Left ventricle myocardium inferior (tissue), 1 donor: ENCODE measurements around the gene ODR4. TPM values are rescaled to one million over a fixed set of nuclear protein-coding genes. Genes with fewer than 3 reads are reported as not detected.

Experiments
- DNase-seq: peaks from one replicate; pipeline ENCODE4 v3.0.0-alpha.2; 2020
- H3K27ac ChIP-seq: fragments of 200-600 bp; replicated peaks from 2 replicates; pipeline ENCODE4 v1.8.0; 2021
- H3K27me3 ChIP-seq: fragments of 200-600 bp; 2 replicates; pipeline ENCODE4 v1.8.0; 2021; ENCODE audit warnings: low read depth
- H3K36me3 ChIP-seq: fragments of 200-600 bp; 2 replicates; pipeline ENCODE4 v1.8.0; 2021
- H3K4me1 ChIP-seq: fragments of 200-600 bp; 2 replicates; pipeline ENCODE4 v1.8.0; 2021
- H3K4me3 ChIP-seq: fragments of 200-600 bp; 2 replicates; pipeline ENCODE4 v1.8.0; 2021; ENCODE audit warnings: mild to moderate bottlenecking, moderate library complexity
- H3K9me3 ChIP-seq: fragments of 200-600 bp; replicated peaks from 2 replicates; pipeline ENCODE4 v1.8.0; 2021
- intact Hi-C: fragments of 100-400 bp; cut with micrococcal nuclease; formaldehyde crosslinking; loops from one replicate; pipeline ENCODE4 v1.11.0; 2022
- total RNA-seq: library from RNA; stranded (reverse); fragmentation: NEBNext Ultra II Directional; extraction: Animal tissue kit (Norgen Biotek cat#: 25700); gene quantifications from one replicate; pipeline ENCODE4 v1.2.1, GENCODE V29; 2021
- TF ChIP-seq, protein P1 (sequence below): fragments of 200-600 bp; IDR thresholded peaks from 2 replicates; pipeline ENCODE4 v1.8.0; 2021; ENCODE audit warnings: antibody characterized with exemption, mild to moderate bottlenecking, borderline replicate concordance
- donor health status: DM: no; HTN: yes; CAD: no; lungs with severe emphysema.

The ODR4 gene
- total RNA-seq, 1 donor from 2014 or later, result 10.9 TPM

DNA sequence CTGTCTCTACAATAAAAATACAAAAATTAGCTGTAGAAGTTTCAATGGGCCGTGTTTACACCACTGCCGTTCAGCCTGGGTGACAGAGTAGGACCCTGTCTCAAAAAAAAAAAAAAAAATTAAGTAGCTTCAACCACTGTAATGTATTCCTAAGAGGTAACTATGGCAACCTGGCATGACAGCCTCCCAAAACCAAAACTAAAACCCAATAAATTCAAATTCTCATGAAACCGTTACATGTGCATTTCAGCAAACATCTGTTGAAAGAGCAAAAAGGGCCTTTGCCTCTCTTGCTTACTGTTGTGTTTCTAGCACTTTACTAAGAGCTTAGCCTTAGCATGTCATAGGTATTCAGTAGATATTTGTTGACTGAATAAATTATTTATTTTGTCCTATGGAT lies 33.5 kb downstream of the ODR4 start:
- Histone ChIP-seq H3K27me3 (no peaks in the 10 kb centered on the region), H3K4me1 (no peaks in the 10 kb centered on the region), H3K27ac (no peak overlapping the region), H3K9me3 (no peaks in the 10 kb centered on the region), H3K36me3 (peaks cover 79% of the 10 kb centered on the region), H3K4me3 (no peak overlapping the region)
- TF ChIP-seq, protein P1, sequence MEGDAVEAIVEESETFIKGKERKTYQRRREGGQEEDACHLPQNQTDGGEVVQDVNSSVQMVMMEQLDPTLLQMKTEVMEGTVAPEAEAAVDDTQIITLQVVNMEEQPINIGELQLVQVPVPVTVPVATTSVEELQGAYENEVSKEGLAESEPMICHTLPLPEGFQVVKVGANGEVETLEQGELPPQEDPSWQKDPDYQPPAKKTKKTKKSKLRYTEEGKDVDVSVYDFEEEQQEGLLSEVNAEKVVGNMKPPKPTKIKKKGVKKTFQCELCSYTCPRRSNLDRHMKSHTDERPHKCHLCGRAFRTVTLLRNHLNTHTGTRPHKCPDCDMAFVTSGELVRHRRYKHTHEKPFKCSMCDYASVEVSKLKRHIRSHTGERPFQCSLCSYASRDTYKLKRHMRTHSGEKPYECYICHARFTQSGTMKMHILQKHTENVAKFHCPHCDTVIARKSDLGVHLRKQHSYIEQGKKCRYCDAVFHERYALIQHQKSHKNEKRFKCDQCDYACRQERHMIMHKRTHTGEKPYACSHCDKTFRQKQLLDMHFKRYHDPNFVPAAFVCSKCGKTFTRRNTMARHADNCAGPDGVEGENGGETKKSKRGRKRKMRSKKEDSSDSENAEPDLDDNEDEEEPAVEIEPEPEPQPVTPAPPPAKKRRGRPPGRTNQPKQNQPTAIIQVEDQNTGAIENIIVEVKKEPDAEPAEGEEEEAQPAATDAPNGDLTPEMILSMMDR, result no peak
- no peak for DNase-seq
- intact Hi-C loops, result no loop called here

DNA sequence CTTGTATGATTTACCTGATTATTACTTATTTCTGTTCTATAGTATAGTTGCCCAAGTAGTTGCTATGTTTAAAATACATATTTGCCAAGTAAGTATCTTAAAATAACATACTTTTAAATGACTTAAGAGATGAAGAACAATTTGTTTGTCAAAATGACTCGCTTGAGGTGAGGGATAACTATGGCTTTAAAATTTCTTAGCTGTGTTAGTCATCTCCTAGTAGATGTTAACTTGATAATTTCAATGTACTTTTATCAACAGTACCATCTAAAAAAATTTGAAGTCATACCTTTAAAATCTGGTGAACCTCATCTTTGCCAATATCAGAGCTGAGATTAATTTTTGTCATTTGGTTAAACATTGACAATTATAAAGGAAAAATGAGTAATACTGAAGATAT lies 37.7 kb downstream of the ODR4 start:
- no peak overlapping the region for H3K27ac ChIP-seq
- H3K9me3 ChIP-seq, result no peaks in the 10 kb centered on the region
- no peak for DNase-seq
- TF ChIP-seq, protein P1, result no peak
- H3K4me3 ChIP-seq, result no peak overlapping the region
- no peaks in the 10 kb centered on the region for H3K27me3 ChIP-seq
- H3K36me3 ChIP-seq, result peaks cover 65% of the 10 kb centered on the region
- intact Hi-C loops, result no loop called here
- no peaks in the 10 kb centered on the region for H3K4me1 ChIP-seq

DNA sequence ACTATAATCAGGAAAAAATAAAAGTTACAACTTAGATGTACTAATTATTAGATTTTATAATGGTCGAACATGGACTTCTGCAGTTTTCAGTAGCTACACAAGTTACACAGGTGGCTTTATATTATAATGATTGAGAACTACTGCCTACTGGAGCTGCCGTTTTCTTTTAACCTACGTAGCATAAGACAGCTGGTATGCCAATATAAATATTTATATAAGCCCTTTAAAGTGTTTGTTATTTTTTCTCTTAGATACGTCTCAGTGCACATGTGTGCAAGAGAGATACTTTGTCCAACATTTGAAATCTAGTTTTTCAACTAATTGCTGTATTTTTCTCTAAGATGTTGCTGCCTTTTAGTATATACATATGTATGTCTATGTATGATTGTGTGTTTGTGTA lies 42.9 kb downstream of the ODR4 start:
- no peak for DNase-seq
- TF ChIP-seq, protein P1, result no peak
- H3K27ac ChIP-seq, result no peak overlapping the region
- peaks cover under 1% of the 10 kb centered on the region for H3K4me1 ChIP-seq
- no peaks in the 10 kb centered on the region for H3K9me3 ChIP-seq
- H3K27me3 ChIP-seq, result no peaks in the 10 kb centered on the region
- H3K4me3 ChIP-seq, result no peak overlapping the region
- peaks cover 39% of the 10 kb centered on the region for H3K36me3 ChIP-seq
- intact Hi-C loops, result no loop called here

- Histone ChIP-seq H3K4me3 (no peak overlapping the region), H3K4me1 (peaks cover 15% of the 10 kb centered on the region), H3K9me3 (no peaks in the 10 kb centered on the region), H3K27ac (peak overlapping the region; percentile 41), H3K27me3 (no peaks in the 10 kb centered on the region), H3K36me3 (peaks cover 36% of the 10 kb centered on the region)
- TF ChIP-seq, protein P1, result no peak
- no peak for DNase-seq
- intact Hi-C loops, result no loop called here
These were observed 44.7 kb downstream of the ODR4 start for GRCh38 chr1:186420311-186420710.

GRCh38 chr1:186420923-186421322 lies 45.3 kb downstream of the ODR4 start:
- H3K9me3 ChIP-seq, result no peaks in the 10 kb centered on the region
- peaks cover 35% of the 10 kb centered on the region for H3K36me3 ChIP-seq
- no peak overlapping the region for H3K4me3 ChIP-seq
- TF ChIP-seq, protein P1, result no peak
- peaks cover 15% of the 10 kb centered on the region for H3K4me1 ChIP-seq
- H3K27ac ChIP-seq, result peak overlapping the region; percentile 41
- intact Hi-C loops, result no loop called here
- DNase-seq, result no peak
- H3K27me3 ChIP-seq, result no peaks in the 10 kb centered on the region

GRCh38 chr1:186421446-186421845 lies 45.8 kb downstream of the ODR4 start:
- intact Hi-C loops, result no loop called here
- H3K27ac ChIP-seq, result peak overlapping the region; percentile 41

More at GRCh38 chr1:186421446-186421845, 45.8 kb downstream of the ODR4 start:
- Histone ChIP-seq H3K4me1 (peaks cover 15% of the 10 kb centered on the region), H3K27me3 (no peaks in the 10 kb centered on the region), H3K36me3 (peaks cover 35% of the 10 kb centered on the region), H3K9me3 (no peaks in the 10 kb centered on the region), H3K4me3 (no peak overlapping the region)
- TF ChIP-seq, protein P1, result no peak
- DNase-seq, result no peak
